ENCODE results near the gene ANGPTL4.
"Not testable (repeated sequence)": the region's sequence is repeated elsewhere in the genome, so short reads cannot be mapped to it uniquely, and the experiment has no call there.

- not testable (repeated sequence) for TF ChIP-seq POLR2AphosphoS5 (IDR thresholded peaks at IDR 0.05; ENCODE audit: low read depth); SPI1 (IDR thresholded peaks at IDR 0.05; ENCODE audit: borderline replicate concordance, low read depth); GABPA (IDR thresholded peaks at IDR 0.05; ENCODE audit: low read depth); REST (IDR thresholded peaks at IDR 0.05; ENCODE audit: insufficient replicate concordance, low read depth)
- TF ChIP-seq, protein P1, sequence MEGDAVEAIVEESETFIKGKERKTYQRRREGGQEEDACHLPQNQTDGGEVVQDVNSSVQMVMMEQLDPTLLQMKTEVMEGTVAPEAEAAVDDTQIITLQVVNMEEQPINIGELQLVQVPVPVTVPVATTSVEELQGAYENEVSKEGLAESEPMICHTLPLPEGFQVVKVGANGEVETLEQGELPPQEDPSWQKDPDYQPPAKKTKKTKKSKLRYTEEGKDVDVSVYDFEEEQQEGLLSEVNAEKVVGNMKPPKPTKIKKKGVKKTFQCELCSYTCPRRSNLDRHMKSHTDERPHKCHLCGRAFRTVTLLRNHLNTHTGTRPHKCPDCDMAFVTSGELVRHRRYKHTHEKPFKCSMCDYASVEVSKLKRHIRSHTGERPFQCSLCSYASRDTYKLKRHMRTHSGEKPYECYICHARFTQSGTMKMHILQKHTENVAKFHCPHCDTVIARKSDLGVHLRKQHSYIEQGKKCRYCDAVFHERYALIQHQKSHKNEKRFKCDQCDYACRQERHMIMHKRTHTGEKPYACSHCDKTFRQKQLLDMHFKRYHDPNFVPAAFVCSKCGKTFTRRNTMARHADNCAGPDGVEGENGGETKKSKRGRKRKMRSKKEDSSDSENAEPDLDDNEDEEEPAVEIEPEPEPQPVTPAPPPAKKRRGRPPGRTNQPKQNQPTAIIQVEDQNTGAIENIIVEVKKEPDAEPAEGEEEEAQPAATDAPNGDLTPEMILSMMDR (IDR thresholded peaks at IDR 0.05; ENCODE audit: insufficient read depth, low read length), result not testable (repeated sequence)
Measured at GRCh38 chr19:8341504-8341903, 22.5 kb upstream of the ANGPTL4 start.
